Left ventricle myocardium inferior (tissue), 1 donor: ENCODE data around the gene PPIL1. TPM values are rescaled to one million over a fixed set of nuclear protein-coding genes. Genes with fewer than 3 reads are reported as not detected.

Experiments used
- DNase-seq: peaks from one replicate; pipeline ENCODE4 v3.0.0-alpha.2; 2020
- H3K27ac ChIP-seq: fragments of 200-600 bp; replicated peaks from 2 replicates; pipeline ENCODE4 v1.8.0; 2021
- H3K27me3 ChIP-seq: fragments of 200-600 bp; 2 replicates; pipeline ENCODE4 v1.8.0; 2021; ENCODE audit warnings: low read depth
- H3K36me3 ChIP-seq: fragments of 200-600 bp; 2 replicates; pipeline ENCODE4 v1.8.0; 2021
- H3K4me1 ChIP-seq: fragments of 200-600 bp; 2 replicates; pipeline ENCODE4 v1.8.0; 2021
- H3K4me3 ChIP-seq: fragments of 200-600 bp; 2 replicates; pipeline ENCODE4 v1.8.0; 2021; ENCODE audit warnings: mild to moderate bottlenecking, moderate library complexity
- H3K9me3 ChIP-seq: fragments of 200-600 bp; replicated peaks from 2 replicates; pipeline ENCODE4 v1.8.0; 2021
- CTCF ChIP-seq: fragments of 200-600 bp; IDR thresholded peaks from 2 replicates; pipeline ENCODE4 v1.8.0; 2021; ENCODE audit warnings: antibody characterized with exemption, mild to moderate bottlenecking, borderline replicate concordance
- intact Hi-C: fragments of 100-400 bp; cut with micrococcal nuclease; formaldehyde crosslinking; loops from one replicate; pipeline ENCODE4 v1.11.0; 2022
- total RNA-seq: library from RNA; stranded (reverse); fragmentation: NEBNext Ultra II Directional; extraction: Animal tissue kit (Norgen Biotek cat#: 25700); gene quantifications from one replicate; pipeline ENCODE4 v1.2.1, GENCODE V29; 2021
- donor health status: DM: no; HTN: yes; CAD: no; lungs with severe emphysema.

PPIL1 gene
- total RNA-seq, 1 donor from 2014 or later: 69.1 TPM

- H3K9me3 ChIP-seq: no peaks in the 10 kb centered on the region
- intact Hi-C loops: loop anchor here (10.0 kb wide), 1 partner anchor 218 kb away; no protein-coding TSS in a partner anchor
- no peak overlapping the region for H3K27ac ChIP-seq
- no peak overlapping the region for H3K4me3 ChIP-seq
- DNase-seq: no peak
- TF ChIP-seq CTCF: no peak
- H3K36me3 ChIP-seq: no peaks in the 10 kb centered on the region
- H3K4me1 ChIP-seq: peaks cover 68% of the 10 kb centered on the region
- H3K27me3 ChIP-seq: no peaks in the 10 kb centered on the region
Measured at GRCh38 chr6:36832313-36832712, 42.3 kb downstream of the PPIL1 start.

- no peaks in the 10 kb centered on the region for H3K36me3 ChIP-seq
- H3K4me1 ChIP-seq: peaks cover 74% of the 10 kb centered on the region
- H3K27me3 ChIP-seq: no peaks in the 10 kb centered on the region
- H3K27ac ChIP-seq: peak overlapping the region; percentile 79
- no peaks in the 10 kb centered on the region for H3K9me3 ChIP-seq
- H3K4me3 ChIP-seq: no peak overlapping the region
- intact Hi-C loops: loop anchor here (10.0 kb wide), 1 partner anchor 216 kb away; no protein-coding TSS in a partner anchor
- TF ChIP-seq CTCF: no peak
- no peak for DNase-seq
Measured at GRCh38 chr6:36830577-36830976, 44.0 kb downstream of the PPIL1 start.

GRCh38 chr6:36829919-36830544 is 44.6 kb downstream of the PPIL1 start:
- Histone ChIP-seq H3K27ac (peak overlapping the region; percentile 79), H3K9me3 (no peaks in the 10 kb centered on the region), H3K4me3 (peak overlapping the region; percentile 9), H3K36me3 (no peaks in the 10 kb centered on the region), H3K4me1 (peaks cover 77% of the 10 kb centered on the region), H3K27me3 (no peaks in the 10 kb centered on the region)
- peak; percentile 84 for DNase-seq
- intact Hi-C loops: loop anchor here (10.0 kb wide), 1 partner anchor 215 kb away; no protein-coding TSS in a partner anchor
- no peak for TF ChIP-seq CTCF

GRCh38 chr6:36827261-36828079 is 47.1 kb downstream of the PPIL1 start:
- no peak for DNase-seq
- intact Hi-C loops: no loop called here
- no peaks in the 10 kb centered on the region for H3K36me3 ChIP-seq
- peaks cover 92% of the 10 kb centered on the region for H3K4me1 ChIP-seq
- no peaks in the 10 kb centered on the region for H3K9me3 ChIP-seq
- H3K27me3 ChIP-seq: no peaks in the 10 kb centered on the region
- H3K27ac ChIP-seq: peak overlapping the region; percentile 66
- no peak overlapping the region for H3K4me3 ChIP-seq
- TF ChIP-seq CTCF: no peak

- H3K27me3 ChIP-seq: no peaks in the 10 kb centered on the region
- peaks cover 97% of the 10 kb centered on the region for H3K4me1 ChIP-seq
- H3K36me3 ChIP-seq: no peaks in the 10 kb centered on the region
- TF ChIP-seq CTCF: no peak
- peak overlapping the region; percentile 66 for H3K27ac ChIP-seq
- no peak for DNase-seq
- intact Hi-C loops: no loop called here
- H3K4me3 ChIP-seq: no peak overlapping the region
- H3K9me3 ChIP-seq: no peaks in the 10 kb centered on the region
Measured at GRCh38 chr6:36826520-36827227, 47.9 kb downstream of the PPIL1 start.
